Spleen (tissue), 11 donors: ENCODE results near the gene ART4. TPM values are rescaled to one million over a fixed set of nuclear protein-coding genes. Genes with fewer than 3 reads are reported as not detected.

Experiments used
- DNase-seq: peaks from one replicate; pipeline ENCODE4 v3.0.0-alpha.2; 2020
- H3K27ac ChIP-seq, 8 donors: fragments of 200-600 bp; sonication (generic) in 7 of 8; 1 replicate in 4 of 8; 2 replicates in 4 of 8; pipeline versions ENCODE4 v1.5.0 to v1.8.0; 2016 to 2021; ENCODE audit warnings: inconsistent platforms in 4 of 8, mild to moderate bottlenecking in 4 of 8, moderate library complexity in 1 of 8
- H3K27me3 ChIP-seq, 7 donors: fragments of 200-600 bp; sonication (generic) in 6 of 7; replicated peaks in 1 of 7; 1 replicate in 4 of 7; 2 replicates in 3 of 7; pipeline versions ENCODE4 v1.5.0 to v1.8.0; 2016 to 2021; ENCODE audit warnings: inconsistent platforms in 3 of 7, mild to moderate bottlenecking in 1 of 7
- H3K36me3 ChIP-seq, 6 donors: fragments of 200-600 bp; sonication (generic) in 5 of 6; 1 replicate in 4 of 6; 2 replicates in 2 of 6; pipeline versions ENCODE4 v1.5.0 to v1.8.0; 2016 to 2021; ENCODE audit warnings: inconsistent platforms in 2 of 6
- H3K4me1 ChIP-seq, 6 donors: fragments of 200-600 bp; sonication (generic) in 5 of 6; 1 replicate in 3 of 6; 2 replicates in 3 of 6; pipeline versions ENCODE4 v1.5.0 to v1.8.0; 2016 to 2021; ENCODE audit warnings: inconsistent platforms in 3 of 6
- H3K4me3 ChIP-seq, 8 donors: fragments of 200-600 bp; sonication (generic) in 7 of 8; 1 replicate in 4 of 8; 2 replicates in 4 of 8; pipeline versions ENCODE4 v1.5.0 to v1.8.0; 2016 to 2021; ENCODE audit warnings: inconsistent platforms in 4 of 8, mild to moderate bottlenecking in 4 of 8, moderate library complexity in 2 of 8
- H3K9me3 ChIP-seq, 8 donors: fragments of 200-600 bp; sonication (generic) in 7 of 8; 1 replicate in 4 of 8; 2 replicates in 4 of 8; pipeline versions ENCODE4 v1.5.0 to v1.8.0; 2016 to 2021; ENCODE audit warnings: inconsistent platforms in 4 of 8
- CTCF ChIP-seq, 11 experiments: fragments of 200-600 bp in 7 of 11; fragments of 450-650 bp in 4 of 11; sonication (generic) in 4 of 11; IDR thresholded peaks in 8 of 11; conservative IDR thresholded peaks in 3 of 11; 1 replicate in 7 of 11; 2 replicates in 4 of 11; pipeline versions ENCODE4 v1.4.0 to v1.8.0; 2016 to 2021; ENCODE audit warnings: antibody characterized with exemption in 11 of 11, inconsistent platforms in 4 of 11, mild to moderate bottlenecking in 1 of 11
- POLR2A ChIP-seq, 3 donors: fragments of 450-650 bp; IDR thresholded peaks; one replicate each; pipeline ENCODE4 v1.5.1; 2017; ENCODE audit warnings: antibody characterized with exemption in 3 of 3, mild to moderate bottlenecking in 1 of 3
- POLR2AphosphoS5 ChIP-seq, 3 donors: sonication (generic); formaldehyde crosslinking; IDR thresholded peaks; one replicate each; pipeline ENCODE4 v1.5.1; 2017; ENCODE audit warnings: antibody characterized with exemption in 3 of 3
- whole genome bisulfite sequencing, 5 donors: extraction: QIAGEN DNeasy Blood & Tissue Kit in 3 of 5; methylation state at CpG; one replicate each; pipeline versions ENCODE4 v1.1.5 to v1.1.7; 2013 to 2018; 5-methylcytosine and 5-hydroxymethylcytosine counted together
- intact Hi-C: fragments of 100-400 bp; cut with DNase I; formaldehyde crosslinking; loops from one replicate; pipeline ENCODE4 v1.15.0; 2023; ENCODE audit warnings: low total_unique reads
- polyA plus RNA-seq, 3 donors: library from polyadenylated mRNA; stranded (reverse); fragments of 200-250 nt; gene quantifications; one replicate each; pipeline ENCODE4 v1.2.1, GENCODE V29; 2013
- total RNA-seq, 7 donors: library from RNA; depleted of rRNA in 3 of 7; stranded (reverse); fragments of >200 nt in 3 of 7; fragmentation: NEBNext Ultra II Directional in 4 of 7; extraction: Animal tissue kit (Norgen Biotek cat#: 25700) in 4 of 7; gene quantifications; one replicate each; pipeline versions ENCODE4 v1.1.0 to v1.2.1, GENCODE V29; 2016 to 2021
- donor health status: healthy with polysubstance abuse.
- donor health status: DM: no; HTN: no; CAD: no; lungs with moderate emphysema.
- donor health status: DM: no; HTN: no; CAD: no.
- donor health status: Bipolar disorder and iron deficiency.
- donor health status: healthy.
- donor health status: DM: no; HTN: no; CAD: no.
- donor health status: DM: yes; HTN: yes; CAD: no.

The ART4 gene
- total and polyA plus RNA-seq, 10 donors, result 2.3 to 46.1 (median 18.1) TPM

- DNase-seq, result no peak
- TF ChIP-seq POLR2A (IDR thresholded peaks at IDR 0.05) (no peak), POLR2AphosphoS5 (IDR thresholded peaks at IDR 0.05) (no peak), CTCF (IDR thresholded peaks at IDR 0.05 in 8 of 11, conservative IDR thresholded peaks at IDR 0.05 in 3 of 11) (no peak)
- H3K4me3 ChIP-seq, result no peak overlapping the region
- intact Hi-C loops, result no loop called here
- no peaks in the 10 kb centered on the region for H3K27me3 ChIP-seq
- H3K36me3 ChIP-seq, result no peaks in the 10 kb centered on the region
- WGBS, 5 donors, result 88 to 98% (median 94%) methylated on average over 3 of the region's 3 CpGs
- no peaks in the 10 kb centered on the region for H3K9me3 ChIP-seq
- H3K27ac ChIP-seq, result peak overlapping the region in 3 of 8 donors; percentile 14 to 81 (median 74)
- H3K4me1 ChIP-seq, result peaks cover 0 to 20% (median 0%) of the 10 kb centered on the region in 6 donors
Observed at GRCh38 chr12:14833336-14833735, 10.0 kb downstream of the ART4 start.

GRCh38 chr12:14828892-14829291 is 14.4 kb downstream of the ART4 start:
- H3K27ac ChIP-seq, result no peak overlapping the region
- no peaks in the 10 kb centered on the region for H3K27me3 ChIP-seq
- intact Hi-C loops, result no loop called here
- no peaks in the 10 kb centered on the region for H3K9me3 ChIP-seq
- no peaks in the 10 kb centered on the region for H3K36me3 ChIP-seq
- TF ChIP-seq POLR2AphosphoS5 (IDR thresholded peaks at IDR 0.05) (no peak), POLR2A (IDR thresholded peaks at IDR 0.05) (no peak), CTCF (IDR thresholded peaks at IDR 0.05 in 8 of 11, conservative IDR thresholded peaks at IDR 0.05 in 3 of 11) (no peak)
- peaks cover 0 to under 1% (median 0%) of the 10 kb centered on the region in 6 donors for H3K4me1 ChIP-seq
- no peak overlapping the region for H3K4me3 ChIP-seq
- DNase-seq, result no peak

- Histone ChIP-seq H3K4me3 (no peak overlapping the region), H3K9me3 (no peaks in the 10 kb centered on the region), H3K27me3 (no peaks in the 10 kb centered on the region), H3K4me1 (no peaks in the 10 kb centered on the region), H3K36me3 (no peaks in the 10 kb centered on the region), H3K27ac (peak overlapping the region in 2 of 8 donors; percentile 0 to 28)
- no peak for DNase-seq
- TF ChIP-seq CTCF (IDR thresholded peaks at IDR 0.05 in 8 of 11, conservative IDR thresholded peaks at IDR 0.05 in 3 of 11), result no peak
- no peak for TF ChIP-seq POLR2AphosphoS5 (IDR thresholded peaks at IDR 0.05)
- intact Hi-C loops, result no loop called here
- WGBS, 5 donors, result 92 to 100% (median 97%) methylated on average over 2 of the region's 2 CpGs
Observed at GRCh38 chr12:14827043-14827442, 16.3 kb downstream of the ART4 start.

- DNase-seq, result no peak
- Histone ChIP-seq H3K36me3 (no peaks in the 10 kb centered on the region), H3K27me3 (no peaks in the 10 kb centered on the region), H3K4me1 (no peaks in the 10 kb centered on the region), H3K27ac (peak overlapping the region in 4 of 8 donors; percentile 0 to 28 (median 7)), H3K4me3 (no peak overlapping the region), H3K9me3 (no peaks in the 10 kb centered on the region)
- intact Hi-C loops, result no loop called here
- 84 to 91% (median 89%) methylated on average over 5 of the region's 5 CpGs for WGBS, 5 donors
- TF ChIP-seq POLR2A (IDR thresholded peaks at IDR 0.05) (no peak), POLR2AphosphoS5 (IDR thresholded peaks at IDR 0.05) (no peak), CTCF (IDR thresholded peaks at IDR 0.05 in 8 of 11, conservative IDR thresholded peaks at IDR 0.05 in 3 of 11) (no peak)
Observed at GRCh38 chr12:14826491-14826890, 16.8 kb downstream of the ART4 start.
